Bronchial epithelial cell (primary cell): ENCODE results near the gene NSMF. TPM values are rescaled to one million over a fixed set of nuclear protein-coding genes. Genes with fewer than 3 reads are reported as not detected.

ENCODE experiments used
- DNase-seq: peaks from one replicate; pipeline ENCODE4 v3.0.0-alpha.2; 2010; ENCODE audit warnings: low read depth
- FAIRE-seq: peaks from 2 replicates; lab custom pipeline; 2011; peaks lifted over from hg19 to GRCh38; lab: Jason Lieb, UNC
- H3K27me3 ChIP-seq: 2 replicates; pipeline ENCODE4 v1.5.1; 2011; ENCODE audit warnings: low read length; ENCODE audit not compliant: control insufficient read depth, insufficient read depth
- H3K36me3 ChIP-seq: 2 replicates; pipeline ENCODE4 v1.5.1; 2011; ENCODE audit warnings: low read length; ENCODE audit not compliant: control insufficient read depth, insufficient read depth
- H3K4me3 ChIP-seq: 2 replicates; pipeline ENCODE4 v1.5.1; 2011; ENCODE audit warnings: mild to moderate bottlenecking, low read depth, low read length, control low read depth
- total RNA-seq: library from RNA; depleted of rRNA; stranded (reverse); fragments of >200 nt; gene quantifications from 2 replicates; pipeline ENCODE4 v1.2.1, GENCODE V29; 2014
- TF ChIP-seq, protein P1 (sequence below): IDR thresholded peaks from 2 replicates; pipeline ENCODE4 v1.5.1; 2011; ENCODE audit warnings: mild to moderate bottlenecking, moderate library complexity, low read length, control low read depth, inconsistent platforms; ENCODE audit not compliant: insufficient read depth, severe bottlenecking

NSMF gene
- total RNA-seq, 1 donor from 2014 or later = 17.9 TPM

DNA sequence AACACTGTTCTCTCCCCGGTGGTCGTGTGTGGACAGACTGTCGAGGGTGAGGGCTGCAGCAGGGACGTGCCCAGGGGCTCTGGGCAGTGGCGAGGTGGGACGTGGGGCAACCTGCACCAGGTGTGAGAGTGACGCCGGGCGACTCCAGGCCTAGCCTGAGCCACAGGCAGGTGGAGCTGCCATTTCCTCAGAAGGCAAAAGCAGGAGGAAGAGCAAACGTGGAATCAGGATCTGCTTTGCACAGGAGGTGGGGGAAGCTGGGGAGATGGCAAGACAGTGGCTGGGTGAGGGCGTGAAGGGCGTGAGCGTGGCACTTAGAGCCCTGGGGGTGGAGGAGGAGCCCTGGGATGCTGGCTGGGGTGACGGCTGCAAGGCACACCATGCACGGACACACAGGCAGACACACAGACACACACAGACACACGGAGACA is 39.6 kb upstream of the NSMF start:
- no peaks in the 10 kb centered on the region for H3K36me3 ChIP-seq
- TF ChIP-seq, protein P1, sequence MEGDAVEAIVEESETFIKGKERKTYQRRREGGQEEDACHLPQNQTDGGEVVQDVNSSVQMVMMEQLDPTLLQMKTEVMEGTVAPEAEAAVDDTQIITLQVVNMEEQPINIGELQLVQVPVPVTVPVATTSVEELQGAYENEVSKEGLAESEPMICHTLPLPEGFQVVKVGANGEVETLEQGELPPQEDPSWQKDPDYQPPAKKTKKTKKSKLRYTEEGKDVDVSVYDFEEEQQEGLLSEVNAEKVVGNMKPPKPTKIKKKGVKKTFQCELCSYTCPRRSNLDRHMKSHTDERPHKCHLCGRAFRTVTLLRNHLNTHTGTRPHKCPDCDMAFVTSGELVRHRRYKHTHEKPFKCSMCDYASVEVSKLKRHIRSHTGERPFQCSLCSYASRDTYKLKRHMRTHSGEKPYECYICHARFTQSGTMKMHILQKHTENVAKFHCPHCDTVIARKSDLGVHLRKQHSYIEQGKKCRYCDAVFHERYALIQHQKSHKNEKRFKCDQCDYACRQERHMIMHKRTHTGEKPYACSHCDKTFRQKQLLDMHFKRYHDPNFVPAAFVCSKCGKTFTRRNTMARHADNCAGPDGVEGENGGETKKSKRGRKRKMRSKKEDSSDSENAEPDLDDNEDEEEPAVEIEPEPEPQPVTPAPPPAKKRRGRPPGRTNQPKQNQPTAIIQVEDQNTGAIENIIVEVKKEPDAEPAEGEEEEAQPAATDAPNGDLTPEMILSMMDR = no peak
- H3K4me3 ChIP-seq = no peak overlapping the region
- no peaks in the 10 kb centered on the region for H3K27me3 ChIP-seq
- DNase-seq (no peak), FAIRE-seq (no peak)

DNA sequence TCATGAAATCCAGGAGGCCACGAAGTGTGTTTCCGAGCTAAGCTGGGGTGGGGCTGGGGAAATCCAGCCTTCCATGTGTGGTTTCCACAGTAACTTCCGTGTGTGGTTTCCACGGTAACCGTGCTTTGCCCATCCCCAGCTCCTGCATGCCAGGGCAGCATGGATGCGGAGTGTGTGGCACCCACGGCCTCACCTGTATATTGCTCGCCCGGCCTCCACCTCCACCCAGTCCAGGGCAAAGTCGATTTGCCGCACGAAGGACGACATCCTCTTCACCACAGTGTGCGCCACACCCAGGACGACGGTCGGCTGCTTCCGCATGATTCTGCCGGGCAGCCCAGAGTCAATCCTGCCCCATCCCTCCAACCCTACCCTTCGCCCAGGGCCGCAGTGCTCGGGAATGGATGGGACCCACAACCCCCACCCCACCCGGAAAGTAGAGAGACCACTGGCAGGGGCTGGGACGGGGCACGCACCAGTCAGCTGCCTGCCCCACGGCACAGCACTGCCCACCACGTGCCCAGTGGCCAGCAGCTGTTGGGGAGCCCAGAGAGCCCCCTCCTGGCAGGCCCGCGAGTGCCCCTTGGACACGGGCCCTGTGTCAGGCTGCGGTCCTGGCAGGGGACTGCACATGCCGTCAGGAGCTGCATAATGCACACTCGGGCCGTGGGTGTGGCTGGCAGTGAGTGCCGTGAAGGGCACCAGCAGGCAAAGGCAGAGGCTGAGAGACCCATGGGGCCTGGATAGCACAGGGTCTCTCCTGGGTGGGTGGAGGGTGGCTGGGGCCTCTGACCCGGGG is 39.0 kb upstream of the NSMF start:
- FAIRE-seq = no peak
- H3K4me3 ChIP-seq = no peak overlapping the region
- H3K36me3 ChIP-seq = no peaks in the 10 kb centered on the region
- H3K27me3 ChIP-seq = no peaks in the 10 kb centered on the region
- TF ChIP-seq, protein P1 = no peak
- no peak for DNase-seq

DNA sequence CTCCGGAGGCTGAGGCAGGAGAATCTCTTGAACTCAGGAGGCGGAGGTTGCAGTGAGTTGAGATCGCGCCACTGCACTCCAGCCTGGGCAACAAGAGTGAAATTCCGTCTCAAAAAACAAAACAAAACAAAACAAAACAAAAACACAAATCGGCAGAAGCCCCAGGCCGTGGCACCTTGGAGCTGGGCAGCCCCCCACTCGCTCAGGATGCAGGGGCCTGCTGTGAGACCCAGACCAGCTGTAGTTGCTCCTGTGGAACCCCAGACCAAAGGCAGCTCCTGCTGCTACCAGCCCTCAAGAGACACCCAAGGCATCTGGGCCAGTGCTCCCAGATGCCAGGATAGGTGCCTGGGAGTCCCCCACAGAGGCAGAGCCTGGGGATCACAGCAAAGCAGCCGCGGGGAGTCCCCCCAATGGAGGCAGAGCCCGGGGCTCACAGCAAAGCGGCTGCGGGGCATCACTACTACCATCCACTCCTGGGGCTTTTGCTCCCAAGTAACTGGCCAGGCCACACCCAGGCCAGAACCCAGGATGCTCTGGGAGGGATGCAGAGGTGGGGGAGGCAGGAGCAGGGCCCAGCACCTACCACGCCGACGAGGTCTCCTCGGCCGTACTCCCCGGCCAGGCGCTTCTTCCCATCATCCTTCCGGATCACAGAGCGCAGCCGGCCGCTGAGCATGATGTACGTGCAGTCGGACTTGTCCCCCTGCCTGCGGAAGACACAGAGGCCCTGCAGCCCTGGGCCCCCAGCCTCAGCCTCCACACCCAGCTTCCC is 37.7 kb upstream of the NSMF start:
- H3K36me3 ChIP-seq = no peaks in the 10 kb centered on the region
- H3K4me3 ChIP-seq = no peak overlapping the region
- DNase-seq (no peak), FAIRE-seq (no peak)
- TF ChIP-seq, protein P1 = no peak
- H3K27me3 ChIP-seq = no peaks in the 10 kb centered on the region

DNA sequence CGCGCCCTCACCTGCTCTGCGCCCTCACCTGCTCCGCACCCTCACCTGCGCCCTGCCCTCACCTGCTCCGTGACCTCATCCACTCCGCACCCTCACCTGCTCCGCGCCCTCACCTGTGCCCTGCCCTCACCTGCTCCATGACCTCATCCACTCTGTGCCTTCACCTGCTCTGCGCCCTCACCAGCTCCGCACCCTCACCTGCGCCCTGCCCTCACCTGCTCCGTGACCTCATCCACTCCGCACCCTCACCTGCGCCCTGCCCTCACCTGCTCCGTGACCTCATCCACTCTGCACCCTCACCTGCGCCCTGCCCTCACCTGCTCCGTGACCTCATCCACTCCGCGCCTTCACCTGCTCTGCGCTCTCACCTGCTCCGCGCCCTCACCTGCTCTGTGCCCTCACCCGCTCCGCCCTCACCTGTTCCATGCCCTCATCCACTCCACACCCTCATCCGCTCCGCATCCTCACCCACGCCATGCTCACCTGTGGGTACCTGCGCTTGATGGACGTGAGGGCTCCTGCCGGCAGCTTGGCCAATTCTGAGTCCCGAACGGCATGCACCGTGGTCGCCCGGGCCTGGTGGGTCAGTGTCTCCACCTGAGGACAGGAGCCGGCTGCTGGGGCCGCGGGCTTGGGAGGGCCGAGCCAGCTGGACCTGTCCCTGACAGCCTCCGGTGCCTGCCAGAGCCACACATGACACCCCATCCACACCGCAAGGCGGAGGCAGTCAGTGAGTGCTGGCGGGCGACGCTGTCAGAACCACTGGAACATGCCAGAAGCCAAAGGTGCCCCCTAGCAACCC is 35.6 kb upstream of the NSMF start:
- Histone ChIP-seq H3K27me3 (no peaks in the 10 kb centered on the region), H3K36me3 (no peaks in the 10 kb centered on the region), H3K4me3 (no peak overlapping the region)
- DNase-seq = no peak
- TF ChIP-seq, protein P1 = no peak
- FAIRE-seq = no peak

DNA sequence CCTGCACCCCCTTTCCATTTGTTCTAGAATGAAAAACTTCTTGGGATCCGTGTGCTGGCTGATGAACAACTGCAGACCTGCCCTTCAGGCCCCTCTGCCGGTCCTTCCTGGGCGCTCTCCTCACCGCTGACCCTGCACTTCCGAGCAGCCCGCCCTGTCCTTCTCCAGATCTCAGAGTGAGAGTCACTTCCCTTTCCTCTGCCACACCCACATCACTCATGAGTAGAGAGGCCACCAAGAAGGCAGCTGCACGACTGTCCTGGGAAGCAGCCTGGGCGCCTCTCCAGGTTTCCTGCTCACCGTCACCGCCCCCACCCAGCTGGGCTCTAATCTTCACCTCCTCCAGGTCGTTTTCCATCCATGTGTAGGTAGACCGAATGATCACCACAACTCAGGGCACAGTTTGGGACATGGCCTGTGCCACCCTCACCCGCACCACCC is 35.0 kb upstream of the NSMF start:
- no peaks in the 10 kb centered on the region for H3K36me3 ChIP-seq
- FAIRE-seq = no peak

More for the DNA sequence above, 35.0 kb upstream of the NSMF start:
- TF ChIP-seq, protein P1 = no peak
- no peak overlapping the region for H3K4me3 ChIP-seq
- no peaks in the 10 kb centered on the region for H3K27me3 ChIP-seq
- DNase-seq = no peak
